Measurements from ENCODE around the gene KSR2. TPM values are rescaled to one million over a fixed set of nuclear protein-coding genes. Genes with fewer than 3 reads are reported as not detected.
"Not testable (repeated sequence)": the region's sequence is repeated elsewhere in the genome, so short reads cannot be mapped to it uniquely, and the experiment has no call there.

The KSR2 gene
- total and polyA plus RNA-seq, 10 of the 15 experiments (the other 5 are each of a cell fraction or from before 2014, with no cell fraction given): under 0.01 to 1.5 (median 0.01) TPM; not detected in 3

GRCh38 chr12:118010903-118011302 lies 42.1 kb upstream of the KSR2 start:
- ATAC-seq: no peak
- no peaks in the 10 kb centered on the region for H4K20me1 ChIP-seq (ENCODE audit: control insufficient read depth, insufficient read depth)
- H3K36me3 ChIP-seq (ENCODE audit: control insufficient read depth in 2 of 2, insufficient read depth in 2 of 2, low read length in 1 of 2): no peaks in the 10 kb centered on the region
- H3K4me2 ChIP-seq (ENCODE audit: control insufficient read depth, insufficient read depth): no peak overlapping the region
- FAIRE-seq: no peak
- no TSS peak for BruUV-seq (replicated peaks)
- ChIA-PET POLR2A (no interaction called here), RAD21 (ENCODE audit: unreplicated experiment) (no interaction called here), CTCF (no interaction called here), SMC1A (ENCODE audit: uncharacterized antibody, unreplicated experiment) (no interaction called here)
- intact Hi-C loops (cut with micrococcal nuclease; ENCODE audit: unreplicated experiment): no loop called here
- H3K4me3 ChIP-seq: no peak overlapping the region
- H2AFZ ChIP-seq (ENCODE audit: control insufficient read depth, low read depth, low read length): no peak overlapping the region
- no peak for DNase-seq (ENCODE audit: low read depth, low spot score)
- in situ Hi-C loops (cut with MboI): no loop called here
- H3K27me3 ChIP-seq (replicated peaks in 1 of 2; ENCODE audit: control insufficient read depth in 2 of 2, insufficient read depth in 2 of 2, low read length in 1 of 2): no peaks in the 10 kb centered on the region
- no peak overlapping the region for H3K27ac ChIP-seq (ENCODE audit: control insufficient read depth, insufficient read depth)
- no peaks in the 10 kb centered on the region; the same call in 2 of the 3 replicates for H3K9me3 ChIP-seq (replicated peaks; ENCODE audit: control insufficient read depth, insufficient read depth, low read length)
- no peaks in the 10 kb centered on the region for H3K4me1 ChIP-seq (ENCODE audit: control insufficient read depth, insufficient read depth, low read length)
- H3K79me2 ChIP-seq (ENCODE audit: control insufficient read depth, insufficient read depth, low read length): no peaks in the 10 kb centered on the region
- no peak overlapping the region for H3K9ac ChIP-seq (ENCODE audit: control insufficient read depth, insufficient read depth, low read length)
- whole genome bisulfite sequencing (ENCODE audit: insufficient coverage, insufficient replicate concordance, low lambda C conversion rate, missing lambda C conversion rate): 100% methylated on average over 3 of the region's 3 CpGs
- TF ChIP-seq NFYB (IDR thresholded peaks at IDR 0.05; ENCODE audit: insufficient read depth, low read depth, low read length) (no peak), NFIC (IDR thresholded peaks at IDR 0.05; ENCODE audit: low read depth, low read length) (no peak), FOXM1 (IDR thresholded peaks at IDR 0.05; ENCODE audit: low read depth, low read length) (no peak), NKRF (conservative IDR thresholded peaks at IDR 0.05) (no peak)

GRCh38 chr12:117999806-118000205 lies 31.0 kb upstream of the KSR2 start:
- H3K27me3 ChIP-seq (replicated peaks in 1 of 2; ENCODE audit: control insufficient read depth in 2 of 2, insufficient read depth in 2 of 2, low read length in 1 of 2); ATAC-seq; POLR2A ChIA-PET; FAIRE-seq; H4K20me1 ChIP-seq (ENCODE audit: control insufficient read depth, insufficient read depth); RAD21 ChIA-PET (ENCODE audit: unreplicated experiment); intact Hi-C loops (cut with micrococcal nuclease; ENCODE audit: unreplicated experiment); H3K36me3 ChIP-seq (ENCODE audit: control insufficient read depth in 2 of 2, insufficient read depth in 2 of 2, low read length in 1 of 2); H3K4me2 ChIP-seq (ENCODE audit: control insufficient read depth, insufficient read depth); in situ Hi-C loops (cut with MboI); H3K79me2 ChIP-seq (ENCODE audit: control insufficient read depth, insufficient read depth, low read length); H3K9ac ChIP-seq (ENCODE audit: control insufficient read depth, insufficient read depth, low read length); H2AFZ ChIP-seq (ENCODE audit: control insufficient read depth, low read depth, low read length); SMC1A ChIA-PET (ENCODE audit: uncharacterized antibody, unreplicated experiment); BruUV-seq (replicated peaks); H3K4me3 ChIP-seq; H3K4me1 ChIP-seq (ENCODE audit: control insufficient read depth, insufficient read depth, low read length); H3K9me3 ChIP-seq (replicated peaks; ENCODE audit: control insufficient read depth, insufficient read depth, low read length); DNase-seq (ENCODE audit: low read depth, low spot score); H3K27ac ChIP-seq (ENCODE audit: control insufficient read depth, insufficient read depth): not testable (repeated sequence)
- WGBS (ENCODE audit: insufficient coverage, insufficient replicate concordance, low lambda C conversion rate, missing lambda C conversion rate): 4% methylated on average over 2 of the region's 2 CpGs
- CTCF ChIA-PET: interaction anchor here (1.5 kb wide), 1 partner anchor 57 kb away, joined by 3 read pairs; no protein-coding TSS in a partner anchor

Measured in GM12878 (cell line).